IMR-90 (cell line): ENCODE measurements around the gene PHAF1. TPM values are rescaled to one million over a fixed set of nuclear protein-coding genes. Genes with fewer than 3 reads are reported as not detected.
A peak's percentile ranks its signal among the peaks of the same experiment; 100 is the strongest.

ENCODE experiments used
- ATAC-seq: fragments of 200-7000 bp; cut with Tn5 transposase; 2 replicates; pipeline ENCODE4 v1.9.1; 2020; ENCODE audit warnings: low read depth, mild to moderate bottlenecking, moderate library complexity
- BruUV-seq: library from RNA; stranded (reverse); fragments of 400-500 nt; replicated peaks from 2 replicates; lab custom pipeline; 2021; lab: Mats Ljungman, UMichigan
- CTCF ChIA-PET: fragments of 300-600 bp; formaldehyde crosslinking; extraction: SDS; loops from one replicate; lab custom pipeline; 2021; ENCODE audit warnings: antibody characterized with exemption; lab: Yijun Ruan, JAX
- POLR2A ChIA-PET: fragments of 300-600 bp; sonication (Branson Sonifier 250); formaldehyde crosslinking; loops from one replicate; lab custom pipeline; 2022; ENCODE audit warnings: antibody characterized with exemption; ENCODE audit not compliant: unreplicated experiment; lab: Charles Lee
- DNase-seq: peaks from one replicate; pipeline ENCODE4 v3.0.0; 2013
- H2AFZ ChIP-seq: replicated peaks from 2 replicates; pipeline ENCODE3; 2013; ENCODE audit warnings: low read length, mild to moderate bottlenecking; ENCODE audit not compliant: poor library complexity
- H2AK5ac ChIP-seq: 2 replicates; pipeline ENCODE4 v1.6.1; 2013; ENCODE audit warnings: low read depth, low read length, inconsistent platforms
- H2AK9ac ChIP-seq: replicated peaks from 2 replicates; pipeline ENCODE3; 2013; ENCODE audit warnings: mild to moderate bottlenecking, low read depth, low read length, moderate library complexity; ENCODE audit not compliant: poor library complexity
- H2BK120ac ChIP-seq: 2 replicates; pipeline ENCODE4 v1.6.1; 2013; ENCODE audit warnings: low read depth, low read length, inconsistent platforms
- H2BK15ac ChIP-seq: 3 replicates; pipeline ENCODE4 v1.6.1; 2013; ENCODE audit warnings: low read depth, low read length, inconsistent platforms
- H2BK20ac ChIP-seq: 2 replicates; pipeline ENCODE4 v1.6.1; 2013; ENCODE audit warnings: low read depth, mild to moderate bottlenecking, inconsistent platforms, low read length, moderate library complexity
- H2BK5ac ChIP-seq: 2 replicates; pipeline ENCODE4 v1.6.1; 2013; ENCODE audit warnings: mild to moderate bottlenecking, low read depth, low read length, inconsistent platforms; ENCODE audit not compliant: poor library complexity, severe bottlenecking
- H3K14ac ChIP-seq: replicated peaks from 2 replicates; pipeline ENCODE4 v1.6.1; 2013; ENCODE audit warnings: low read depth, low read length, inconsistent platforms
- H3K18ac ChIP-seq: 2 replicates; pipeline ENCODE4 v1.6.1; 2013; ENCODE audit warnings: low read depth, low read length, control low read depth
- H3K23ac ChIP-seq: 2 replicates; pipeline ENCODE4 v1.6.1; 2013; ENCODE audit warnings: low read depth, low read length, inconsistent platforms
- H3K27ac ChIP-seq: 2 replicates; pipeline ENCODE4 v1.5.1; 2013; ENCODE audit warnings: mild to moderate bottlenecking, control low read depth, low read length; ENCODE audit not compliant: insufficient read depth
- H3K27me3 ChIP-seq: 2 replicates; pipeline ENCODE4 v1.6.1; 2013; ENCODE audit warnings: low read length; ENCODE audit not compliant: control insufficient read depth, insufficient read depth
- H3K36me3 ChIP-seq: 2 replicates; pipeline ENCODE4 v1.6.1; 2013; ENCODE audit warnings: low read length, mixed read lengths; ENCODE audit not compliant: control insufficient read depth, insufficient read depth
- H3K4ac ChIP-seq: 2 replicates; pipeline ENCODE4 v1.6.1; 2013; ENCODE audit warnings: low read depth, low read length, inconsistent platforms
- H3K4me1 ChIP-seq: 2 replicates; pipeline ENCODE4 v1.6.1; 2013; ENCODE audit warnings: low read length, mixed read lengths; ENCODE audit not compliant: control insufficient read depth, insufficient read depth
- H3K4me2 ChIP-seq: 2 replicates; pipeline ENCODE4 v1.6.1; 2013; ENCODE audit warnings: low read depth, mild to moderate bottlenecking, control low read depth, low read length, moderate library complexity
- H3K4me3 ChIP-seq: 2 replicates; pipeline ENCODE4 v1.5.1; 2013; ENCODE audit warnings: low read depth, mild to moderate bottlenecking, control low read depth, low read length, moderate library complexity; ENCODE audit not compliant: insufficient read depth
- H3K56ac ChIP-seq: 2 replicates; pipeline ENCODE4 v1.6.1; 2013; ENCODE audit warnings: low read length, inconsistent platforms; ENCODE audit not compliant: insufficient read depth; ENCODE audit errors: extremely low read depth
- H3K79me1 ChIP-seq, 2 experiments: 2 replicates each; pipeline ENCODE4 v1.6.1; 2013; ENCODE audit warnings: low read length in 2 of 2, inconsistent platforms in 1 of 2, low read depth in 1 of 2
- H3K9ac ChIP-seq: 2 replicates; pipeline ENCODE4 v1.6.1; 2013; ENCODE audit warnings: low read depth, low read length, control low read depth
- H3K9me1 ChIP-seq: 2 replicates; pipeline ENCODE4 v1.6.1; 2013; ENCODE audit warnings: low read length, inconsistent platforms; ENCODE audit not compliant: insufficient read depth
- H3K9me3 ChIP-seq: 2 replicates; pipeline ENCODE4 v1.6.1; 2013; ENCODE audit warnings: low read length; ENCODE audit not compliant: control insufficient read depth, insufficient read depth
- H4K20me1 ChIP-seq: 2 replicates; pipeline ENCODE4 v1.6.1; 2013; ENCODE audit warnings: low read length, inconsistent platforms; ENCODE audit not compliant: insufficient read depth
- H4K5ac ChIP-seq: 2 replicates; pipeline ENCODE4 v1.6.1; 2013; ENCODE audit warnings: mild to moderate bottlenecking, low read depth, low read length, control low read depth
- H4K8ac ChIP-seq, 2 experiments: 2 replicates each; pipeline ENCODE4 v1.6.1; 2013; ENCODE audit warnings: low read depth in 2 of 2, low read length in 2 of 2, control low read depth in 1 of 2, inconsistent platforms in 1 of 2
- H4K91ac ChIP-seq: 2 replicates; pipeline ENCODE4 v1.6.1; 2013; ENCODE audit warnings: low read depth, low read length, inconsistent platforms; ENCODE audit not compliant: insufficient read depth
- BHLHE40 ChIP-seq: fragments of 150-350 bp; IDR thresholded peaks from 2 replicates; pipeline ENCODE4 v1.6.1; 2016; ENCODE audit warnings: mild to moderate bottlenecking, low read depth, low read length
- CTCF ChIP-seq: conservative IDR thresholded peaks from 2 replicates; pipeline ENCODE4 v1.5.1; 2012; ENCODE audit warnings: mild to moderate bottlenecking, low read depth, low read length, improper control_type of control experiment
- ELK1 ChIP-seq: fragments of 150-350 bp; IDR thresholded peaks from 2 replicates; pipeline ENCODE4 v1.6.1; 2016; ENCODE audit warnings: low read depth, mild to moderate bottlenecking, low read length, moderate library complexity, borderline replicate concordance
- MAFK ChIP-seq: IDR thresholded peaks from 2 replicates; pipeline ENCODE4 v1.6.1; 2012; ENCODE audit warnings: low read depth, low read length, improper control_type of control experiment
- MXI1 ChIP-seq: IDR thresholded peaks from 2 replicates; pipeline ENCODE4 v1.6.1; 2012; ENCODE audit warnings: low read depth, mild to moderate bottlenecking, low read length, moderate library complexity, borderline replicate concordance
- RCOR1 ChIP-seq: IDR thresholded peaks from 2 replicates; pipeline ENCODE4 v1.6.1; 2012; ENCODE audit warnings: mild to moderate bottlenecking, low read length, improper control_type of control experiment; ENCODE audit not compliant: insufficient replicate concordance
- RFX5 ChIP-seq: IDR thresholded peaks from 2 replicates; pipeline ENCODE4 v1.8.0; 2012; ENCODE audit warnings: low read depth, mild to moderate bottlenecking, low read length, moderate library complexity
- SMC3 ChIP-seq: fragments of 150-350 bp; IDR thresholded peaks from 2 replicates; pipeline ENCODE4 v1.6.1; 2016; ENCODE audit warnings: low read depth, mild to moderate bottlenecking, antibody characterized with exemption, low read length, moderate library complexity
- WGBS, 2 experiments: methylation state at CpG; one replicate each; pipeline versions ENCODE4 v1.1.5 to v1.1.7; 2013; ENCODE audit warnings: missing lambda C conversion rate in 2 of 2; ENCODE audit not compliant: insufficient read length in 1 of 2; ENCODE audit errors: extremely low coverage in 2 of 2; 5-methylcytosine and 5-hydroxymethylcytosine counted together
- dilution Hi-C: fragments of 300-500 bp; cut with HindIII; formaldehyde crosslinking; loops from one replicate; pipeline ENCODE4 v1.14.3; 2018; ENCODE audit warnings: low sequenced_read_pairs; ENCODE audit not compliant: unreplicated experiment
- in situ Hi-C: fragments of 300-500 bp; cut with MboI; formaldehyde crosslinking; loops from 3 replicates; pipeline ENCODE4 v1.14.3; 2019; ENCODE audit warnings: low sequenced_read_pairs, inconsistent platforms, mixed read lengths
- intact Hi-C: fragments of 100-400 bp; cut with micrococcal nuclease; formaldehyde crosslinking; loops from 2 replicates; pipeline ENCODE4 v1.10.0; 2022
- polyA plus RNA-seq, 3 experiments: library from polyadenylated mRNA; depleted of rRNA; stranded (reverse); fragments of >200 nt; gene quantifications; 2 replicates each; pipeline ENCODE4 v1.2.3, GENCODE V29; 2012; ENCODE audit warnings: low replicate concordance in 1 of 3
- total RNA-seq: library from RNA; depleted of rRNA; stranded (reverse); fragments of >200 nt; gene quantifications from 2 replicates; pipeline ENCODE4 v1.2.3, GENCODE V29; 2012

Gene PHAF1
- total and polyA plus RNA-seq, 2 of the 4 experiments (the other 2 are of a cell fraction), result 14.0 to 19.8 TPM

- H3K27me3 ChIP-seq, result peaks cover 24% of the 10 kb centered on the region; the same call in 1 of the 2 replicates
- peaks cover 5 to 25% of the 10 kb centered on the region in 2 experiments; a peak in 2 of 4 replicates for H3K79me1 ChIP-seq
- intact Hi-C loops, result no loop called here
- H3K18ac ChIP-seq, result no peak overlapping the region
- H2BK5ac ChIP-seq, result no peak overlapping the region
- peak overlapping the region; percentile 26 for H2AK9ac ChIP-seq
- H3K4me2 ChIP-seq, result peak overlapping the region; percentile 9; the same call in 1 of the 2 replicates
- no peak overlapping the region for H2BK20ac ChIP-seq
- no TSS peak for BruUV-seq
- no peak overlapping the region for H3K56ac ChIP-seq
- peaks cover 18% of the 10 kb centered on the region; the same call in 1 of the 2 replicates for H3K4me1 ChIP-seq
- in situ Hi-C loops, result no loop called here
- ChIA-PET POLR2A (interaction anchor here (0.7 kb wide), 1 partner anchor 238 kb away, joined by 5 read pairs; no protein-coding TSS in a partner anchor), CTCF (no interaction called here)
- H4K20me1 ChIP-seq, result 0 out of 2 replicates have a peak, but pooled peaks cover 5% of the 10 kb centered on the region
- H3K23ac ChIP-seq, result no peak overlapping the region
- ATAC-seq, result peak; percentile 8
- H2AK5ac ChIP-seq, result no peak overlapping the region; the same call in 1 of the 2 replicates
- H3K4ac ChIP-seq, result no peak overlapping the region
- H2BK15ac ChIP-seq, result no peak overlapping the region
- dilution Hi-C loops, result no loop called here
- peak; percentile 35 for DNase-seq
- peaks cover 3% of the 10 kb centered on the region; the same call in 1 of the 2 replicates for H3K36me3 ChIP-seq
- H3K14ac ChIP-seq, result no peak overlapping the region
- no peak overlapping the region for H2BK120ac ChIP-seq
- no peaks in the 10 kb centered on the region for H3K9me3 ChIP-seq
- H4K8ac ChIP-seq, result peak overlapping the region in 1 of 2 experiments; percentile 10; a peak in 1 of 4 replicates
- H2AFZ ChIP-seq, result peak overlapping the region; percentile 83
- WGBS, 2 experiments, result 18% methylated on average over 51 of the region's 99 CpGs; no CpG with 5 or more reads in 1 of the 2 experiments
- no peak overlapping the region for H3K27ac ChIP-seq
- H3K9ac ChIP-seq, result no peak overlapping the region
- H4K91ac ChIP-seq, result no peak overlapping the region
- no peak overlapping the region for H3K4me3 ChIP-seq
- H3K9me1 ChIP-seq, result peaks cover 5% of the 10 kb centered on the region; the same call in 1 of the 2 replicates
- H4K5ac ChIP-seq, result no peak overlapping the region; the same call in 1 of the 2 replicates
- TF ChIP-seq BHLHE40 (no peak), SMC3 (no peak), RCOR1 (no peak), CTCF (no peak), ELK1 (no peak), RFX5 (no peak), MXI1 (no peak), MAFK (no peak)
Measured at GRCh38 chr16:67163164-67163998, 53.6 kb downstream of the PHAF1 start.
